GM23338 (cell line): Measurements from ENCODE around the gene ITPRID1. TPM values are rescaled to one million over a fixed set of nuclear protein-coding genes. Genes with fewer than 3 reads are reported as not detected.

ENCODE experiments used
- ATAC-seq: fragments of 200-7000 bp; cut with Tn5 transposase; 3 replicates; pipeline ENCODE4 v1.9.1; 2020
- DNase-seq: peaks from one replicate; pipeline ENCODE4 v3.0.0-alpha.2; 2015; ENCODE audit warnings: low spot score
- H2AFZ ChIP-seq: fragments of 200-600 bp; sonication (generic); 2 replicates; pipeline ENCODE4 v1.8.0; 2016; ENCODE audit warnings: antibody characterized with exemption, mild to moderate bottlenecking, moderate library complexity
- H3F3A ChIP-seq: fragments of 200-600 bp; sonication (generic); replicated peaks from 2 replicates; pipeline ENCODE4 v1.8.0; 2017; ENCODE audit warnings: antibody characterized with exemption, mixed run types, low read depth
- H3K27ac ChIP-seq: fragments of 200-600 bp; sonication (generic); 2 replicates; pipeline ENCODE4 v1.6.1; 2016; ENCODE audit warnings: low read depth
- H3K27me3 ChIP-seq: fragments of 200-600 bp; sonication (generic); 2 replicates; pipeline ENCODE4 v1.8.0; 2016; ENCODE audit warnings: mild to moderate bottlenecking, mixed run types, moderate library complexity; ENCODE audit not compliant: insufficient read depth
- H3K36me3 ChIP-seq: fragments of 200-600 bp; sonication (generic); 2 replicates; pipeline ENCODE4 v1.8.0; 2016; ENCODE audit warnings: mild to moderate bottlenecking; ENCODE audit not compliant: insufficient read depth
- H3K4me1 ChIP-seq: fragments of 200-600 bp; sonication (generic); 2 replicates; pipeline ENCODE4 v1.8.0; 2016; ENCODE audit warnings: mild to moderate bottlenecking, moderate library complexity; ENCODE audit not compliant: insufficient read depth
- H3K4me2 ChIP-seq: fragments of 200-600 bp; sonication (generic); 2 replicates; pipeline ENCODE4 v1.7.1; 2017; ENCODE audit warnings: mixed run types
- H3K4me3 ChIP-seq: fragments of 200-600 bp; sonication (generic); 2 replicates; pipeline ENCODE4 v1.6.1; 2016; ENCODE audit warnings: mixed run types
- H3K79me2 ChIP-seq: fragments of 200-600 bp; sonication (generic); replicated peaks from 2 replicates; pipeline ENCODE4 v1.8.0; 2017; ENCODE audit warnings: mild to moderate bottlenecking; ENCODE audit not compliant: insufficient read depth
- H3K9me2 ChIP-seq: fragments of 200-600 bp; sonication (generic); 2 replicates; pipeline ENCODE4 v1.8.0; 2017; ENCODE audit not compliant: insufficient read depth
- H4K20me1 ChIP-seq: fragments of 200-600 bp; sonication (generic); replicated peaks from 2 replicates; pipeline ENCODE4 v1.8.0; 2017; ENCODE audit warnings: mild to moderate bottlenecking; ENCODE audit not compliant: insufficient read depth
- H3K27ac Mint-ChIP-seq: 2 replicates; pipeline ENCODE4 v1.8.0; 2020; ENCODE audit warnings: inconsistent platforms, mild to moderate bottlenecking, moderate library complexity, mixed read lengths
- H3K27me3 Mint-ChIP-seq: 3 replicates; pipeline ENCODE4 v1.8.0; 2022; ENCODE audit warnings: low read depth, mild to moderate bottlenecking, moderate library complexity, mixed read lengths, inconsistent platforms; ENCODE audit not compliant: insufficient read depth, poor library complexity
- H3K36me3 Mint-ChIP-seq: 3 replicates; pipeline ENCODE4 v1.8.0; 2021; ENCODE audit warnings: low read depth, mild to moderate bottlenecking, inconsistent platforms, moderate library complexity, mixed read lengths
- H3K4me1 Mint-ChIP-seq: 3 replicates; pipeline ENCODE4 v1.8.0; 2020; ENCODE audit warnings: mild to moderate bottlenecking, inconsistent platforms, mixed read lengths
- H3K4me3 Mint-ChIP-seq: 3 replicates; pipeline ENCODE4 v1.8.0; 2021; ENCODE audit warnings: moderate library complexity, mild to moderate bottlenecking, inconsistent platforms, mixed read lengths
- H3K9me3 Mint-ChIP-seq: 3 replicates; pipeline ENCODE4 v1.8.0; 2020; ENCODE audit warnings: moderate library complexity, mild to moderate bottlenecking, inconsistent platforms, mixed read lengths
- CTCF ChIP-seq, 2 experiments: fragments of 200-600 bp in 1 of 2; sonication (generic) in 1 of 2; conservative IDR thresholded peaks; 2 replicates each; pipeline versions ENCODE4 v1.5.1 to v1.6.1; 2016 to 2017; ENCODE audit warnings: antibody characterized with exemption in 2 of 2, low read depth in 2 of 2, mild to moderate bottlenecking in 2 of 2, moderate library complexity in 1 of 2
- EZH2phosphoT487 ChIP-seq: fragments of 200-600 bp; sonication (generic); IDR thresholded peaks from one replicate; pipeline ENCODE4 v1.8.1; 2018; ENCODE audit warnings: antibody characterized with exemption; ENCODE audit not compliant: unreplicated experiment
- JUNB ChIP-seq: IDR thresholded peaks from one replicate; pipeline ENCODE4 v1.6.1; 2016; ENCODE audit warnings: antibody characterized with exemption; ENCODE audit not compliant: unreplicated experiment
- NANOG ChIP-seq: IDR thresholded peaks from 2 replicates; pipeline ENCODE4 v1.6.1; 2016; ENCODE audit warnings: antibody characterized with exemption, borderline replicate concordance
- POLR2AphosphoS5 ChIP-seq: IDR thresholded peaks from 2 replicates; pipeline ENCODE4 v1.6.1; 2016; ENCODE audit warnings: antibody characterized with exemption, low read depth
- REST ChIP-seq: IDR thresholded peaks from one replicate; pipeline ENCODE4 v1.6.1; 2018; ENCODE audit warnings: antibody characterized with exemption; ENCODE audit not compliant: unreplicated experiment
- STAT1 ChIP-seq: IDR thresholded peaks from one replicate; pipeline ENCODE4 v1.6.1; 2016; ENCODE audit warnings: antibody characterized with exemption; ENCODE audit not compliant: unreplicated experiment
- ZNF331 ChIP-seq: fragments of 250-450 bp; sonication (Bioruptor Pico); IDR thresholded peaks from 2 replicates; pipeline ENCODE4 v1.5.0; 2020; ENCODE audit warnings: low read depth, mild to moderate bottlenecking, moderate library complexity
- polyA plus RNA-seq: library from polyadenylated mRNA; unstranded; fragments of >200 nt; fragmentation: Nextera tagmentation; extraction: Ambion mirVana; gene quantifications from 2 replicates; pipeline ENCODE4 v1.2.1, GENCODE V29; 2016
- total RNA-seq: library from RNA; depleted of rRNA; stranded (reverse); fragments of >200 nt; shearing (Covaris generic); gene quantifications from 2 replicates; pipeline ENCODE4 v1.2.3, GENCODE V29; 2014

The ITPRID1 gene
- total and polyA plus RNA-seq, 2 experiments from 2014 or later, result 0.05 to 0.45 TPM

- no peaks in the 10 kb centered on the region for H3K79me2 ChIP-seq
- no peaks in the 10 kb centered on the region for H3F3A ChIP-seq
- Mint-ChIP-seq H3K4me3 (no peak overlapping the region), H3K36me3 (no peaks in the 10 kb centered on the region), H3K4me1 (peaks cover 12% of the 10 kb centered on the region), H3K9me3 (no peaks in the 10 kb centered on the region), H3K27me3 (peaks cover 1% of the 10 kb centered on the region), H3K27ac (no peak overlapping the region)
- H3K27ac ChIP-seq, result no peak overlapping the region
- no peaks in the 10 kb centered on the region for H4K20me1 ChIP-seq
- 0 out of 2 replicates have a peak overlapping the region, but pooled peaks have one; percentile 9 for H2AFZ ChIP-seq
- DNase-seq, result no peak
- peaks cover 14% of the 10 kb centered on the region for H3K4me1 ChIP-seq
- no peaks in the 10 kb centered on the region for H3K36me3 ChIP-seq
- H3K4me3 ChIP-seq, result no peak overlapping the region
- ATAC-seq, result no peak
- no peaks in the 10 kb centered on the region for H3K9me2 ChIP-seq
- H3K4me2 ChIP-seq, result no peak overlapping the region
- H3K27me3 ChIP-seq, result no peaks in the 10 kb centered on the region
- no peak for TF ChIP-seq STAT1
- no peak for TF ChIP-seq EZH2phosphoT487
- no peak for TF ChIP-seq CTCF (conservative IDR thresholded peaks at IDR 0.05; ENCODE audit: low read depth in 2 of 2)
- TF ChIP-seq ZNF331 (CRISPR knock-in tag), result no peak
- no peak for TF ChIP-seq REST
Measured at GRCh38 chr7:31569528-31569927, 55.6 kb downstream of the ITPRID1 start.

GRCh38 chr7:31583526-31583925 is 69.6 kb downstream of the ITPRID1 start:
- no peak overlapping the region for H3K4me2 ChIP-seq
- Mint-ChIP-seq H3K4me3 (no peak overlapping the region), H3K36me3 (0 out of 3 replicates have a peak, but pooled peaks cover 3% of the 10 kb centered on the region), H3K9me3 (peaks cover 3% of the 10 kb centered on the region; the same call in 2 of the 3 replicates), H3K4me1 (peaks cover 15% of the 10 kb centered on the region; the same call in 2 of the 3 replicates), H3K27me3 (no peaks in the 10 kb centered on the region), H3K27ac (peak overlapping the region; percentile 85)
- H2AFZ ChIP-seq, result peak overlapping the region; percentile 11; the same call in 1 of the 2 replicates
- TF ChIP-seq JUNB, result no peak
- TF ChIP-seq POLR2AphosphoS5, result no peak
- TF ChIP-seq NANOG, result no peak
- TF ChIP-seq EZH2phosphoT487, result no peak
- H3F3A ChIP-seq, result no peaks in the 10 kb centered on the region
- H3K27ac ChIP-seq, result no peak overlapping the region
- H3K36me3 ChIP-seq, result no peaks in the 10 kb centered on the region
- H3K4me1 ChIP-seq, result peaks cover 8% of the 10 kb centered on the region; the same call in 1 of the 2 replicates
- H4K20me1 ChIP-seq, result no peaks in the 10 kb centered on the region
- peaks cover 3% of the 10 kb centered on the region; the same call in 1 of the 2 replicates for H3K9me2 ChIP-seq
- H3K4me3 ChIP-seq, result no peak overlapping the region
- no peak for DNase-seq
- no peak for ATAC-seq
- H3K79me2 ChIP-seq, result no peaks in the 10 kb centered on the region
- no peaks in the 10 kb centered on the region for H3K27me3 ChIP-seq
